Neural progenitor cell (in vitro differentiated cells): ENCODE results near the gene AUTS2.

Experiments
- CTCF ChIP-seq: fragments of 200-600 bp; sonication (generic); IDR thresholded peaks from 2 replicates; pipeline ENCODE4 v1.5.1; 2017; ENCODE audit warnings: antibody characterized with exemption, mild to moderate bottlenecking
- EZH2 ChIP-seq: fragments of 200-600 bp; sonication (generic); IDR thresholded peaks from 2 replicates; pipeline ENCODE4 v1.6.1; 2017; ENCODE audit warnings: antibody characterized with exemption, mild to moderate bottlenecking, moderate library complexity
- EZH2phosphoT487 ChIP-seq: fragments of 200-600 bp; sonication (generic); IDR thresholded peaks from 2 replicates; pipeline ENCODE4 v1.6.1; 2017; ENCODE audit warnings: antibody characterized with exemption

- TF ChIP-seq CTCF (peak; percentile 39), EZH2phosphoT487 (no peak), EZH2 (no peak)
Observed at GRCh38 chr7:70693686-70694433, 1095.6 kb downstream of the AUTS2 start.
